B cell (primary cell): ENCODE results near the gene CDK18. TPM values are rescaled to one million over a fixed set of nuclear protein-coding genes. Genes with fewer than 3 reads are reported as not detected.

Experiments used
- ATAC-seq: fragments of 200-7000 bp; cut with Tn5 transposase; one replicate; pipeline ENCODE4 v1.10.0; 2021; ENCODE audit warnings: low read depth, mild to moderate bottlenecking, moderate number of reproducible peaks, moderate library complexity
- CTCF ChIA-PET: fragments of 350-600 bp; sonication (Branson Sonifier 250); formaldehyde crosslinking; loops from one replicate; lab custom pipeline; 2021; ENCODE audit warnings: antibody characterized with exemption, inconsistent platforms; lab: Charles Lee
- POLR2A ChIA-PET: fragments of 350-600 bp; sonication (Branson Sonifier 250); formaldehyde crosslinking; loops from one replicate; lab custom pipeline; 2021; ENCODE audit warnings: antibody characterized with exemption; lab: Charles Lee
- DNase-seq: peaks from one replicate; pipeline ENCODE4 v3.0.0; 2013
- H2AFZ ChIP-seq: 2 replicates; pipeline ENCODE4 v1.6.1; 2012; ENCODE audit warnings: mild to moderate bottlenecking, low read depth, low read length; ENCODE audit not compliant: insufficient read depth, poor library complexity, severe bottlenecking
- H3K27ac ChIP-seq, 2 donors: 1 replicate in 1 of 2; 2 replicates in 1 of 2; pipeline ENCODE4 v1.5.1; 2012 to 2013; ENCODE audit warnings: low read length in 2 of 2, mild to moderate bottlenecking in 2 of 2, moderate library complexity in 1 of 2
- H3K27me3 ChIP-seq, 4 experiments: fragments of 200-600 bp in 1 of 4; sonication (generic) in 1 of 4; replicated peaks in 1 of 4; 1 replicate in 2 of 4; 2 replicates in 2 of 4; pipeline versions ENCODE4 v1.6.1 to v1.7.0; 2013 to 2016; ENCODE audit warnings: low read length in 3 of 4, mild to moderate bottlenecking in 2 of 4, mixed read lengths in 1 of 4, moderate library complexity in 1 of 4; ENCODE audit not compliant: insufficient read depth in 4 of 4, control insufficient read depth in 3 of 4; ENCODE audit errors: control extremely low read depth in 1 of 4
- H3K36me3 ChIP-seq, 2 experiments: replicated peaks in 1 of 2; 1 replicate in 1 of 2; 2 replicates in 1 of 2; pipeline versions ENCODE4 v1.6.1 to v1.7.1; 2013; ENCODE audit warnings: low read length in 1 of 2; ENCODE audit not compliant: insufficient read depth in 2 of 2, control insufficient read depth in 1 of 2; ENCODE audit errors: control extremely low read depth in 1 of 2, extremely low read depth in 1 of 2
- H3K4me1 ChIP-seq, 2 donors: fragments of 200-600 bp in 1 of 2; sonication (generic) in 1 of 2; 1 replicate in 1 of 2; 2 replicates in 1 of 2; pipeline versions ENCODE4 v1.5.1 to v1.6.1; 2013 to 2017; ENCODE audit warnings: low read length in 2 of 2; ENCODE audit not compliant: control insufficient read depth in 2 of 2, insufficient read depth in 2 of 2
- H3K4me2 ChIP-seq: replicated peaks from 2 replicates; pipeline ENCODE3; 2012; ENCODE audit warnings: mild to moderate bottlenecking, low read depth, low read length; ENCODE audit not compliant: poor library complexity, severe bottlenecking
- H3K4me3 ChIP-seq, 5 experiments: fragments of 200-600 bp in 1 of 5; sonication (generic) in 1 of 5; 1 replicate in 3 of 5; 2 replicates in 2 of 5; pipeline versions ENCODE4 v1.5.1 to v1.7.0; 2011 to 2016; ENCODE audit warnings: low read length in 4 of 5, mild to moderate bottlenecking in 4 of 5, low read depth in 2 of 5, control low read depth in 1 of 5, moderate library complexity in 1 of 5; ENCODE audit not compliant: insufficient read depth in 1 of 5; ENCODE audit errors: control extremely low read depth in 1 of 5, extremely low read depth in 1 of 5
- H3K79me2 ChIP-seq: fragments of 200-600 bp; sonication (generic); one replicate; pipeline ENCODE4 v1.6.0; 2016; ENCODE audit warnings: low read length; ENCODE audit not compliant: control insufficient read depth, insufficient read depth
- H3K9ac ChIP-seq: fragments of 200-600 bp; sonication (generic); 2 replicates; pipeline ENCODE4 v1.6.1; 2017; ENCODE audit warnings: mild to moderate bottlenecking, low read length, moderate library complexity
- H3K9me3 ChIP-seq, 3 donors: one replicate each; pipeline versions ENCODE4 v1.6.1 to v1.7.1; 2013; ENCODE audit warnings: low read length in 2 of 3; ENCODE audit not compliant: control insufficient read depth in 2 of 3, insufficient read depth in 1 of 3; ENCODE audit errors: control extremely low read depth in 1 of 3
- H4K20me1 ChIP-seq: 2 replicates; pipeline ENCODE4 v1.6.0; 2012; ENCODE audit warnings: mild to moderate bottlenecking, low read length; ENCODE audit not compliant: insufficient read depth, control insufficient read depth, poor library complexity, severe bottlenecking
- H3K27ac Mint-ChIP-seq: one replicate; pipeline ENCODE4 v1.8.0; 2021; ENCODE audit warnings: mixed read lengths
- H3K27me3 Mint-ChIP-seq: one replicate; pipeline ENCODE4 v1.8.0; 2021; ENCODE audit warnings: mixed read lengths
- H3K4me1 Mint-ChIP-seq: one replicate; pipeline ENCODE4 v1.8.0; 2021; ENCODE audit warnings: mixed read lengths
- H3K4me3 Mint-ChIP-seq: one replicate; pipeline ENCODE4 v1.8.0; 2021; ENCODE audit warnings: mixed read lengths
- H3K9me3 Mint-ChIP-seq: one replicate; pipeline ENCODE4 v1.8.0; 2022; ENCODE audit warnings: mixed read lengths; ENCODE audit not compliant: insufficient read depth
- CTCF ChIP-seq: fragments of 200-600 bp; IDR thresholded peaks from one replicate; pipeline ENCODE4 v1.8.0; 2022; ENCODE audit warnings: antibody characterized with exemption, mild to moderate bottlenecking
- EZH2 ChIP-seq: IDR thresholded peaks from 2 replicates; pipeline ENCODE4 v1.6.1; 2012; ENCODE audit warnings: borderline replicate concordance, low read depth, mild to moderate bottlenecking, moderate library complexity, low read length; ENCODE audit not compliant: insufficient read depth, poor library complexity, severe bottlenecking
- WGBS: methylation state at CpG from one replicate; pipeline ENCODE4 v1.1.5; 2013; ENCODE audit warnings: missing lambda C conversion rate; ENCODE audit not compliant: insufficient coverage; 5-methylcytosine and 5-hydroxymethylcytosine counted together
- intact Hi-C: fragments of 100-400 bp; cut with micrococcal nuclease; formaldehyde crosslinking; loops from one replicate; pipeline ENCODE4 v1.10.0; 2022
- polyA plus RNA-seq: library from polyadenylated mRNA; depleted of rRNA; stranded (reverse); fragments of >200 nt; gene quantifications from 2 replicates; pipeline ENCODE4 v1.2.3, GENCODE V29; 2012
- total RNA-seq, 2 donors: library from RNA; stranded (reverse); fragments of 120-200 nt in 1 of 2; gene quantifications; 1 replicate in 1 of 2; 2 replicates in 1 of 2; pipeline versions ENCODE4 v1.2.3 to v1.2.4, GENCODE V29; 2013 to 2022

Gene CDK18
- total and polyA plus RNA-seq, 2 donors (not counting 1 experiment from before 2014, with no cell fraction given), result 3.8 to 4.7 TPM

GRCh38 chr1:205483372-205483771, 21.1 kb upstream of the CDK18 start:
- TF ChIP-seq EZH2, result no peak
- TF ChIP-seq CTCF, result no peak
- H3K9me3 Mint-ChIP-seq, result no peaks in the 10 kb centered on the region
- peaks cover 39% of the 10 kb centered on the region for H3K27me3 Mint-ChIP-seq
- intact Hi-C loops, result no loop called here
- Histone ChIP-seq H3K27ac (no peak overlapping the region), H3K27me3 (peaks cover 0 to 28% (median 4%) of the 10 kb centered on the region in 4 experiments), H3K36me3 (no peaks in the 10 kb centered on the region), H3K4me3 (no peak overlapping the region), H2AFZ (no peak overlapping the region), H4K20me1 (no peaks in the 10 kb centered on the region), H3K4me2 (no peak overlapping the region), H3K9ac (no peak overlapping the region), H3K9me3 (peaks cover 0 to 3% (median 0%) of the 10 kb centered on the region in 3 donors), H3K79me2 (no peaks in the 10 kb centered on the region), H3K4me1 (peaks cover 33 to 37% of the 10 kb centered on the region in 2 donors)
- DNase-seq, result no peak
- H3K4me3 Mint-ChIP-seq, result no peak overlapping the region
- no peak for ATAC-seq
- ChIA-PET CTCF (interaction anchor here (0.9 to 13.8 kb wide), 7 partner anchors 22 to 210 kb away, joined by 3 to 287 read pairs (median 18); no protein-coding TSS in a partner anchor), POLR2A (interaction anchor here (0.9 kb wide), 1 partner anchor 19 kb away, joined by 3 read pairs; no protein-coding TSS in a partner anchor)
- H3K27ac Mint-ChIP-seq, result no peak overlapping the region
- H3K4me1 Mint-ChIP-seq, result peaks cover 40% of the 10 kb centered on the region
- WGBS, result 56% methylated on average over 2 of the region's 2 CpGs
